Lower leg skin (tissue), 4 donors: Measurements from ENCODE around the gene TRAF3. TPM values are rescaled to one million over a fixed set of nuclear protein-coding genes. Genes with fewer than 3 reads are reported as not detected.

Experiments used
- DNase-seq, 2 donors: peaks; one replicate each; pipeline ENCODE4 v3.0.0-alpha.2; 2019; ENCODE audit warnings: low spot score in 2 of 2
- H3K4me3 ChIP-seq: fragments of 200-600 bp; sonication (generic); 2 replicates; pipeline ENCODE4 v1.5.1; 2017; ENCODE audit warnings: mild to moderate bottlenecking, low read depth; ENCODE audit not compliant: poor library complexity, severe bottlenecking
- CTCF ChIP-seq, 3 donors: fragments of 450-650 bp; IDR thresholded peaks; one replicate each; pipeline ENCODE4 v1.5.1; 2016; ENCODE audit warnings: antibody characterized with exemption in 3 of 3, mild to moderate bottlenecking in 3 of 3, moderate library complexity in 2 of 3
- POLR2A ChIP-seq, 2 donors: fragments of 450-650 bp; IDR thresholded peaks; one replicate each; pipeline ENCODE4 v1.6.1; 2016 to 2017; ENCODE audit warnings: antibody characterized with exemption in 2 of 2, mild to moderate bottlenecking in 1 of 2, moderate library complexity in 1 of 2
- WGBS, 2 donors: methylation state at CpG; one replicate each; pipeline ENCODE4 v1.1.5; 2018; 5-methylcytosine and 5-hydroxymethylcytosine counted together
- intact Hi-C: fragments of 100-400 bp; cut with DNase I; formaldehyde crosslinking; loops from one replicate; pipeline ENCODE4 v1.15.0; 2023; ENCODE audit warnings: low total_unique reads
- total RNA-seq, 4 donors: library from RNA; depleted of rRNA; stranded (reverse); fragments of >200 nt; gene quantifications; one replicate each; pipeline ENCODE4 v1.1.0, GENCODE V29; 2016

The TRAF3 gene
- total RNA-seq, 4 donors from 2014 or later, result 3.0 to 14.4 (median 12.1) TPM

GRCh38 chr14:102784892-102785594, 7.8 kb downstream of the TRAF3 start:
- no peak for TF ChIP-seq CTCF (IDR thresholded peaks at IDR 0.05)
- TF ChIP-seq POLR2A (IDR thresholded peaks at IDR 0.05), result no peak
- DNase-seq, result no peak
- H3K4me3 ChIP-seq, result no peak overlapping the region
- WGBS, 2 donors, result 83 to 86% methylated on average over 7 of the region's 7 CpGs
- intact Hi-C loops, result no loop called here

GRCh38 chr14:102785595-102785963, 8.3 kb downstream of the TRAF3 start:
- TF ChIP-seq POLR2A (IDR thresholded peaks at IDR 0.05) (no peak), CTCF (IDR thresholded peaks at IDR 0.05) (no peak)
- H3K4me3 ChIP-seq, result no peak overlapping the region
- intact Hi-C loops, result no loop called here
- WGBS, 2 donors, result 93 to 94% methylated on average over 3 of the region's 3 CpGs
- no peak for DNase-seq

GRCh38 chr14:102786768-102787167, 9.5 kb downstream of the TRAF3 start:
- intact Hi-C loops, result no loop called here
- no peak overlapping the region for H3K4me3 ChIP-seq
- TF ChIP-seq POLR2A (IDR thresholded peaks at IDR 0.05), result no peak
- TF ChIP-seq CTCF (IDR thresholded peaks at IDR 0.05), result no peak
- 86 to 90% methylated on average over 4 of the region's 4 CpGs for WGBS, 2 donors
- no peak for DNase-seq

GRCh38 chr14:102789349-102789748, 12.1 kb downstream of the TRAF3 start:
- TF ChIP-seq POLR2A (IDR thresholded peaks at IDR 0.05) (no peak), CTCF (IDR thresholded peaks at IDR 0.05) (no peak)
- intact Hi-C loops, result no loop called here
- 85 to 89% methylated on average over 5 of the region's 5 CpGs for WGBS, 2 donors

GRCh38 chr14:102793531-102794328, 16.5 kb downstream of the TRAF3 start:
- TF ChIP-seq POLR2A (IDR thresholded peaks at IDR 0.05), result no peak
- TF ChIP-seq CTCF (IDR thresholded peaks at IDR 0.05), result no peak
- no peak for DNase-seq
- 92 to 98% methylated on average over 3 of the region's 3 CpGs for WGBS, 2 donors
- no peak overlapping the region for H3K4me3 ChIP-seq
- intact Hi-C loops, result no loop called here

More at GRCh38 chr14:102789349-102789748, 12.1 kb downstream of the TRAF3 start:
- H3K4me3 ChIP-seq, result no peak overlapping the region
- DNase-seq, result no peak
